ENCODE measurements around the gene GLIS1. TPM values are rescaled to one million over a fixed set of nuclear protein-coding genes. Genes with fewer than 3 reads are reported as not detected.

The GLIS1 gene
- polyA plus RNA-seq, 1 donor from 2014 or later: not detected

DNA sequence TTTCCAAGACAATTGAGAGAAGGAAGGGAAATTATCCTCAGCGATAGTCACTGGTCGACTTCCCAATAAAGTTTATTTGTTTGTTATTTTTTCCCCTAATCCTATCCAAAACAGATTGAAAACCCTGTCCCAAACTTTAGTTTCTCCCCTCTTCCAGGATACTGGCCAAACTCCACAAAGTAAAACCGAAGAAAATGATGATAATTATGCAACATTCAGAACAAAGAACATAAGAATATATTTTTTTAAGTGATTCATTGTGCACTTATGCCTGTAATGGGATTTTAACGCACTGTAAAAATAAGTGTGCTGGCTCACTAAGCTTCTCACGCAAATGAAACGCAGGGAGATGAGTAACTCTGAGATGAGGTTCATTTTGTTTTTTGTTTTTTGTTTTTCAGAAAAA is 6.0 kb downstream of the GLIS1 start:
- no peak overlapping the region for H2AFZ ChIP-seq (ENCODE audit: low read depth, low read length)
- H3K9ac ChIP-seq (ENCODE audit: low read length): no peak overlapping the region
- no peaks in the 10 kb centered on the region for H3F3A ChIP-seq (ENCODE audit: insufficient read depth, low read length, poor library complexity, severe bottlenecking)
- H3K27ac ChIP-seq (ENCODE audit: low read length): no peak overlapping the region
- H3K36me3 ChIP-seq (ENCODE audit: insufficient read depth, low read length): no peaks in the 10 kb centered on the region
- no peaks in the 10 kb centered on the region for H3K9me3 ChIP-seq (ENCODE audit: low read length)
- no peak overlapping the region for H3K4me2 ChIP-seq (ENCODE audit: low read length)
- no peaks in the 10 kb centered on the region for H3K9me2 ChIP-seq (ENCODE audit: insufficient read depth, low read length)
- no peak overlapping the region for H3K4me3 ChIP-seq (ENCODE audit: low read length)
- H3K79me2 ChIP-seq (replicated peaks; ENCODE audit: insufficient read depth, low read length): no peaks in the 10 kb centered on the region
- TF ChIP-seq EP300 (conservative IDR thresholded peaks at IDR 0.05; ENCODE audit: poor library complexity, severe bottlenecking) (no peak), SMC3 (conservative IDR thresholded peaks at IDR 0.05; ENCODE audit: poor library complexity) (no peak), EZH2 (IDR thresholded peaks at IDR 0.05; ENCODE audit: borderline replicate concordance, insufficient read depth, low read length, poor library complexity, severe bottlenecking) (no peak), RAD21 (conservative IDR thresholded peaks at IDR 0.05) (no peak), TAF1 (IDR thresholded peaks at IDR 0.05; ENCODE audit: low read depth) (no peak), MXI1 (conservative IDR thresholded peaks at IDR 0.05; ENCODE audit: poor library complexity, severe bottlenecking) (no peak), POLR2AphosphoS5 (IDR thresholded peaks at IDR 0.05) (no peak)
- TF ChIP-seq, protein P1, sequence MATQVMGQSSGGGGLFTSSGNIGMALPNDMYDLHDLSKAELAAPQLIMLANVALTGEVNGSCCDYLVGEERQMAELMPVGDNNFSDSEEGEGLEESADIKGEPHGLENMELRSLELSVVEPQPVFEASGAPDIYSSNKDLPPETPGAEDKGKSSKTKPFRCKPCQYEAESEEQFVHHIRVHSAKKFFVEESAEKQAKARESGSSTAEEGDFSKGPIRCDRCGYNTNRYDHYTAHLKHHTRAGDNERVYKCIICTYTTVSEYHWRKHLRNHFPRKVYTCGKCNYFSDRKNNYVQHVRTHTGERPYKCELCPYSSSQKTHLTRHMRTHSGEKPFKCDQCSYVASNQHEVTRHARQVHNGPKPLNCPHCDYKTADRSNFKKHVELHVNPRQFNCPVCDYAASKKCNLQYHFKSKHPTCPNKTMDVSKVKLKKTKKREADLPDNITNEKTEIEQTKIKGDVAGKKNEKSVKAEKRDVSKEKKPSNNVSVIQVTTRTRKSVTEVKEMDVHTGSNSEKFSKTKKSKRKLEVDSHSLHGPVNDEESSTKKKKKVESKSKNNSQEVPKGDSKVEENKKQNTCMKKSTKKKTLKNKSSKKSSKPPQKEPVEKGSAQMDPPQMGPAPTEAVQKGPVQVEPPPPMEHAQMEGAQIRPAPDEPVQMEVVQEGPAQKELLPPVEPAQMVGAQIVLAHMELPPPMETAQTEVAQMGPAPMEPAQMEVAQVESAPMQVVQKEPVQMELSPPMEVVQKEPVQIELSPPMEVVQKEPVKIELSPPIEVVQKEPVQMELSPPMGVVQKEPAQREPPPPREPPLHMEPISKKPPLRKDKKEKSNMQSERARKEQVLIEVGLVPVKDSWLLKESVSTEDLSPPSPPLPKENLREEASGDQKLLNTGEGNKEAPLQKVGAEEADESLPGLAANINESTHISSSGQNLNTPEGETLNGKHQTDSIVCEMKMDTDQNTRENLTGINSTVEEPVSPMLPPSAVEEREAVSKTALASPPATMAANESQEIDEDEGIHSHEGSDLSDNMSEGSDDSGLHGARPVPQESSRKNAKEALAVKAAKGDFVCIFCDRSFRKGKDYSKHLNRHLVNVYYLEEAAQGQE (IDR thresholded peaks at IDR 0.05; ENCODE audit: borderline replicate concordance): no peak
- TF ChIP-seq, protein P2, sequence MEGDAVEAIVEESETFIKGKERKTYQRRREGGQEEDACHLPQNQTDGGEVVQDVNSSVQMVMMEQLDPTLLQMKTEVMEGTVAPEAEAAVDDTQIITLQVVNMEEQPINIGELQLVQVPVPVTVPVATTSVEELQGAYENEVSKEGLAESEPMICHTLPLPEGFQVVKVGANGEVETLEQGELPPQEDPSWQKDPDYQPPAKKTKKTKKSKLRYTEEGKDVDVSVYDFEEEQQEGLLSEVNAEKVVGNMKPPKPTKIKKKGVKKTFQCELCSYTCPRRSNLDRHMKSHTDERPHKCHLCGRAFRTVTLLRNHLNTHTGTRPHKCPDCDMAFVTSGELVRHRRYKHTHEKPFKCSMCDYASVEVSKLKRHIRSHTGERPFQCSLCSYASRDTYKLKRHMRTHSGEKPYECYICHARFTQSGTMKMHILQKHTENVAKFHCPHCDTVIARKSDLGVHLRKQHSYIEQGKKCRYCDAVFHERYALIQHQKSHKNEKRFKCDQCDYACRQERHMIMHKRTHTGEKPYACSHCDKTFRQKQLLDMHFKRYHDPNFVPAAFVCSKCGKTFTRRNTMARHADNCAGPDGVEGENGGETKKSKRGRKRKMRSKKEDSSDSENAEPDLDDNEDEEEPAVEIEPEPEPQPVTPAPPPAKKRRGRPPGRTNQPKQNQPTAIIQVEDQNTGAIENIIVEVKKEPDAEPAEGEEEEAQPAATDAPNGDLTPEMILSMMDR (IDR thresholded peaks at IDR 0.05; ENCODE audit: poor library complexity, severe bottlenecking): no peak
- H4K20me1 ChIP-seq (ENCODE audit: insufficient read depth): no peaks in the 10 kb centered on the region
- peaks cover 40% of the 10 kb centered on the region for H3K27me3 ChIP-seq (ENCODE audit: insufficient read depth, low read depth, low read length)

DNA sequence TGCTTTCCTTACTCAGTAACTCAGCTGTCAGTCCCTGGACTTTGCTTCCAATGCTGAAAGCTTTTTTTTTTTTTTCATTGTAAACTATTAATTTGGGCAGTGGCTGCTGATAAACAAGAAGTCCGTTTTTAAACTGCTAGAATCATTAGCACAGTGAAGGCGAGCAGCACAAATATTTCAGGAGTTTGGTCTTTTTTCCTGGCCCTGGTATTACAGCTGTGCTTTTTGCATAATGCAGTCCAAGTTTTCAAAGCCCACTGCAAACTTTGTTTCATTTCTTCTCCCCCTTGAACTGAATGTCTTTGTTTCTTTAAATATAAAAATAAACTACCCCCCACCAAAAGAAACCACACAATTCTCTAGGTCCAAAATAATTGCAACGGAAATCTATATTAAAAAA is 6.6 kb downstream of the GLIS1 start:
- H3K9me2 ChIP-seq (ENCODE audit: insufficient read depth, low read length): no peaks in the 10 kb centered on the region
- H3K27me3 ChIP-seq (ENCODE audit: insufficient read depth, low read depth, low read length): peaks cover 35% of the 10 kb centered on the region
- H3K4me2 ChIP-seq (ENCODE audit: low read length): no peak overlapping the region
- H4K20me1 ChIP-seq (ENCODE audit: insufficient read depth): no peaks in the 10 kb centered on the region
- H2AFZ ChIP-seq (ENCODE audit: low read depth, low read length): no peak overlapping the region
- H3K4me3 ChIP-seq (ENCODE audit: low read length): no peak overlapping the region
- no peak overlapping the region for H3K9ac ChIP-seq (ENCODE audit: low read length)
- H3F3A ChIP-seq (ENCODE audit: insufficient read depth, low read length, poor library complexity, severe bottlenecking): no peaks in the 10 kb centered on the region
- no peaks in the 10 kb centered on the region for H3K79me2 ChIP-seq (replicated peaks; ENCODE audit: insufficient read depth, low read length)
- H3K27ac ChIP-seq (ENCODE audit: low read length): no peak overlapping the region
- no peaks in the 10 kb centered on the region for H3K9me3 ChIP-seq (ENCODE audit: low read length)
- no peaks in the 10 kb centered on the region for H3K36me3 ChIP-seq (ENCODE audit: insufficient read depth, low read length)
- TF ChIP-seq, protein P2 (IDR thresholded peaks at IDR 0.05; ENCODE audit: poor library complexity, severe bottlenecking): no peak
- TF ChIP-seq, protein P1 (IDR thresholded peaks at IDR 0.05; ENCODE audit: borderline replicate concordance): no peak
- no peak for TF ChIP-seq EP300 (conservative IDR thresholded peaks at IDR 0.05; ENCODE audit: poor library complexity, severe bottlenecking)
- no peak for TF ChIP-seq EZH2 (IDR thresholded peaks at IDR 0.05; ENCODE audit: borderline replicate concordance, insufficient read depth, low read length, poor library complexity, severe bottlenecking)
- TF ChIP-seq SMC3 (conservative IDR thresholded peaks at IDR 0.05; ENCODE audit: poor library complexity): no peak
- TF ChIP-seq POLR2AphosphoS5 (IDR thresholded peaks at IDR 0.05): no peak
- no peak for TF ChIP-seq RAD21 (conservative IDR thresholded peaks at IDR 0.05)
- TF ChIP-seq TAF1 (IDR thresholded peaks at IDR 0.05; ENCODE audit: low read depth): no peak
- no peak for TF ChIP-seq MXI1 (conservative IDR thresholded peaks at IDR 0.05; ENCODE audit: poor library complexity, severe bottlenecking)

Data from neural cell (in vitro differentiated cells).